ENCODE data around the gene PRR20G.
"Not testable (repeated sequence)": the region's sequence is repeated elsewhere in the genome, so short reads cannot be mapped to it uniquely, and the experiment has no call there.

PRR20G gene

GRCh38 chr3:127287840-127288239 is at the start of gene PRR20G:
TSS of gene PRR20G (minus strand) at chr3:127288046. CDS start at chr3:127287365, 681 bp downstream.
- no peak for DNase-seq

- no peak for DNase-seq
Observed at GRCh38 chr3:127337001-127337400, 49.2 kb upstream of the PRR20G start.

GRCh38 chr3:127336101-127336500 is 48.3 kb upstream of the PRR20G start:
- no peak for DNase-seq

GRCh38 chr3:127330385-127330784 is 42.5 kb upstream of the PRR20G start:
- no peak for DNase-seq

GRCh38 chr3:127329631-127330285 is 41.9 kb upstream of the PRR20G start:
- no peak for DNase-seq

- no peak for DNase-seq
Observed at GRCh38 chr3:127328421-127328820, 40.6 kb upstream of the PRR20G start.

GRCh38 chr3:127326341-127326740 is 38.5 kb upstream of the PRR20G start:
- no peak for DNase-seq

GRCh38 chr3:127325629-127325961 is 37.7 kb upstream of the PRR20G start:
- no peak for DNase-seq

- DNase-seq: no peak
Observed at GRCh38 chr3:127324913-127325628, 37.2 kb upstream of the PRR20G start.

- no peak for DNase-seq
Observed at GRCh38 chr3:127324076-127324475, 36.2 kb upstream of the PRR20G start.

- DNase-seq: no peak
Observed at GRCh38 chr3:127323581-127323980, 35.7 kb upstream of the PRR20G start.

GRCh38 chr3:127321371-127321770 is 33.5 kb upstream of the PRR20G start:
- no peak for DNase-seq

- no peak for DNase-seq
Observed at GRCh38 chr3:127320529-127321121, 32.8 kb upstream of the PRR20G start.

- DNase-seq: no peak
Observed at GRCh38 chr3:127316685-127317084, 28.8 kb upstream of the PRR20G start.

GRCh38 chr3:127312818-127313217 is 25.0 kb upstream of the PRR20G start:
- DNase-seq: no peak

GRCh38 chr3:127308821-127309220 is 21.0 kb upstream of the PRR20G start:
- DNase-seq: not testable (repeated sequence)

GRCh38 chr3:127307916-127308315 is 20.1 kb upstream of the PRR20G start:
- no peak for DNase-seq

GRCh38 chr3:127307112-127307835 is 19.4 kb upstream of the PRR20G start:
- DNase-seq: no peak

GRCh38 chr3:127306361-127307111 is 18.7 kb upstream of the PRR20G start:
- no peak for DNase-seq

GRCh38 chr3:127305499-127306060 is 17.7 kb upstream of the PRR20G start:
- DNase-seq: no peak

- DNase-seq: no peak
Observed at GRCh38 chr3:127304121-127304744, 16.4 kb upstream of the PRR20G start.

- DNase-seq: no peak
Observed at GRCh38 chr3:127299276-127299675, 11.4 kb upstream of the PRR20G start.

Measured in stimulated activated CD4-positive, alpha-beta T cell treated with anti-CD3 and anti-CD28 coated beads, Interleukin-4, amount 100 ng/mL, for 1 hour (primary cell).